CD14-positive monocyte (primary cell): ENCODE data around the gene ELOB. TPM values are rescaled to one million over a fixed set of nuclear protein-coding genes. Genes with fewer than 3 reads are reported as not detected.

Experiments used
- DNase-seq, 3 donors: peaks; one replicate each; pipeline ENCODE4 v3.0.0-alpha.2; 2011 to 2022
- H2AFZ ChIP-seq: 2 replicates; pipeline ENCODE4 v1.6.0; 2012; ENCODE audit warnings: mild to moderate bottlenecking, low read depth, low read length, inconsistent platforms; ENCODE audit not compliant: insufficient read depth, poor library complexity, severe bottlenecking
- H3K27ac ChIP-seq, 2 donors: 1 replicate in 1 of 2; 2 replicates in 1 of 2; pipeline ENCODE4 v1.5.1; 2012 to 2013; ENCODE audit warnings: low read length in 2 of 2, control low read depth in 1 of 2, inconsistent platforms in 1 of 2, low read depth in 1 of 2, mild to moderate bottlenecking in 1 of 2
- H3K27me3 ChIP-seq, 2 donors: one replicate each; pipeline versions ENCODE4 v1.6.0 to v1.6.1; 2011 to 2013; ENCODE audit warnings: low read length in 2 of 2; ENCODE audit not compliant: control insufficient read depth in 2 of 2, insufficient read depth in 2 of 2
- H3K36me3 ChIP-seq, 2 donors: replicated peaks in 1 of 2; 1 replicate in 1 of 2; 2 replicates in 1 of 2; pipeline versions ENCODE4 v1.5.1 to v1.6.1; 2012 to 2013; ENCODE audit warnings: low read length in 2 of 2, control low read depth in 1 of 2, inconsistent platforms in 1 of 2, mild to moderate bottlenecking in 1 of 2; ENCODE audit not compliant: insufficient read depth in 2 of 2, control insufficient read depth in 1 of 2
- H3K4me1 ChIP-seq, 2 donors: 1 replicate in 1 of 2; 2 replicates in 1 of 2; pipeline versions ENCODE4 v1.5.1 to v1.6.1; 2012 to 2013; ENCODE audit warnings: low read length in 2 of 2, control low read depth in 1 of 2, inconsistent platforms in 1 of 2, mild to moderate bottlenecking in 1 of 2, moderate library complexity in 1 of 2; ENCODE audit not compliant: insufficient read depth in 2 of 2, control insufficient read depth in 1 of 2
- H3K4me2 ChIP-seq: replicated peaks from 2 replicates; pipeline ENCODE3; 2012; ENCODE audit warnings: low read length, moderate library complexity, mild to moderate bottlenecking; ENCODE audit not compliant: poor library complexity, severe bottlenecking; ENCODE audit errors: extremely low read depth
- H3K4me3 ChIP-seq, 3 experiments: fragments of 200-600 bp in 1 of 3; sonication (generic) in 1 of 3; replicated peaks in 1 of 3; 1 replicate in 2 of 3; 2 replicates in 1 of 3; pipeline ENCODE4 v1.5.1; 2011 to 2013; ENCODE audit warnings: low read length in 3 of 3, mild to moderate bottlenecking in 3 of 3, control low read depth in 2 of 3, low read depth in 2 of 3, inconsistent platforms in 1 of 3, moderate library complexity in 1 of 3
- H3K79me2 ChIP-seq: 2 replicates; pipeline ENCODE4 v1.6.0; 2012; ENCODE audit warnings: mild to moderate bottlenecking, control low read depth, inconsistent platforms, low read length, moderate library complexity; ENCODE audit not compliant: insufficient read depth
- H3K9ac ChIP-seq: 2 replicates; pipeline ENCODE4 v1.6.0; 2017; ENCODE audit warnings: low read length, mild to moderate bottlenecking; ENCODE audit not compliant: insufficient read depth, poor library complexity, severe bottlenecking
- H3K9me3 ChIP-seq, 2 donors: replicated peaks in 1 of 2; 1 replicate in 1 of 2; 2 replicates in 1 of 2; pipeline versions ENCODE4 v1.5.1 to v1.6.1; 2012 to 2013; ENCODE audit warnings: low read length in 2 of 2, control low read depth in 1 of 2; ENCODE audit not compliant: control insufficient read depth in 1 of 2, insufficient read depth in 1 of 2
- H4K20me1 ChIP-seq: 2 replicates; pipeline ENCODE4 v1.6.0; 2012; ENCODE audit warnings: mild to moderate bottlenecking, low read length, control low read depth, moderate library complexity; ENCODE audit not compliant: insufficient read depth
- H3K27ac Mint-ChIP-seq, 7 donors: one replicate each; pipeline ENCODE4 v1.8.0; 2020; ENCODE audit warnings: mild to moderate bottlenecking in 7 of 7, mixed read lengths in 7 of 7, moderate library complexity in 6 of 7, inconsistent platforms in 2 of 7
- H3K27me3 Mint-ChIP-seq, 3 donors: one replicate each; pipeline ENCODE4 v1.8.0; 2021 to 2022; ENCODE audit warnings: low read depth in 3 of 3, mild to moderate bottlenecking in 3 of 3, mixed read lengths in 3 of 3, moderate library complexity in 3 of 3, inconsistent platforms in 1 of 3
- H3K36me3 Mint-ChIP-seq, 2 donors: one replicate each; pipeline ENCODE4 v1.8.0; 2020; ENCODE audit warnings: mixed read lengths in 2 of 2, inconsistent platforms in 1 of 2, mild to moderate bottlenecking in 1 of 2
- H3K4me1 Mint-ChIP-seq: one replicate; pipeline ENCODE4 v1.8.0; 2020; ENCODE audit warnings: mild to moderate bottlenecking, mixed read lengths
- H3K4me3 Mint-ChIP-seq, 2 donors: one replicate each; pipeline ENCODE4 v1.8.0; 2020; ENCODE audit warnings: mild to moderate bottlenecking in 2 of 2, mixed read lengths in 2 of 2, moderate library complexity in 1 of 2
- H3K9me3 Mint-ChIP-seq, 7 donors: one replicate each; pipeline ENCODE4 v1.8.0; 2020 to 2022; ENCODE audit warnings: mixed read lengths in 7 of 7, mild to moderate bottlenecking in 6 of 7, moderate library complexity in 6 of 7, inconsistent platforms in 2 of 7
- CTCF ChIP-seq: fragments of 200-600 bp; IDR thresholded peaks from one replicate; pipeline ENCODE4 v1.8.0; 2022; ENCODE audit warnings: antibody characterized with exemption, mild to moderate bottlenecking
- WGBS: methylation state at CpG from one replicate; pipeline ENCODE4 v1.1.5; 2013; ENCODE audit warnings: missing lambda C conversion rate; ENCODE audit not compliant: insufficient coverage; 5-methylcytosine and 5-hydroxymethylcytosine counted together
- intact Hi-C, 2 donors: fragments of 100-400 bp; cut with micrococcal nuclease; formaldehyde crosslinking; loops; one replicate each; pipeline versions ENCODE4 v1.15.0 to v1.15.1; 2023
- polyA plus RNA-seq, 3 donors: library from polyadenylated mRNA; depleted of rRNA in 1 of 3; unstranded in 2 of 3; stranded (reverse) in 1 of 3; fragments of 300-500 nt in 2 of 3; fragments of >200 nt in 1 of 3; fragmentation: Illumina TruSeq in 2 of 3; gene quantifications; 1 replicate in 2 of 3; 2 replicates in 1 of 3; pipeline ENCODE4 v1.2.3, GENCODE V29; 2012 to 2021

Gene ELOB
- polyA plus RNA-seq, 3 donors = 150 to 405 (median 363) TPM

DNA sequence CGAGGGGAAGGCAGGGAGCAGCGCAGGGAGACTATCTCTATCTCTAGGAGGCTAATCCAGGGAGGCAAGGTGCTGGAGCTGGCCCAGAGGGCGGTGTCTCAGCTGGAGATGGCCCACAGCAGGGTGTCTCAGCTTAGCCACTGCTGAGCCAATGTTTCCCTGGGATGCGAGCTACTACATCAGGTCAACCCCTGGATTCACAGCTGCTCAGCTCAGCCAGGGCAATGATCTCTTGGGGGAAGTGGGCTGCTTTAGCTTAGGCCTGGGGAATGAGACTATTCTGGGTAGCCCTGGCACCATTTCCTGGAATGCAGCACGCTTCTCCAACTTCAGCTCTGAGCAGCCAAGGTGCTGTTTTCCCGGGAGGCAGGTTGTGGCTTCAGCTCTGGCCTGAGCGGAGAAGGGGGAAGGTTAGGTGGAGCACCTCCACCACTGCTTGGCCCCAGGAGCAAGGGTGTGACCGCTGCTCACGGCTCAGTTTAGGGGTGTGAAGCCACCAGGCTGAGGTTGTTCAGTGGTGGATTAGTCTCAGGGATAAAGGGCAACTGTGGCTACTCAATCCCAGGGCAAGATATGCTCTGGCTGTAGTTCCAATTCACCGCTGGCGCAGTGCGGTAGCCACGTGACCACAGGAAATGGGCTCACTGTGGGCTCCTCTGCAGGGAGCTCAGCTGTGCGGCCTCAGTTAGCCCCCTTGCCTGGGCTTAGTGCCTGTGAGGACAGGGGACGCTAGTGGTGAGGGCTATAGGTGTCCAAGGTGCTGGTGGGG lies 34.8 kb upstream of the ELOB start:
- H3K9me3 Mint-ChIP-seq = peaks cover 0 to 7% (median 0%) of the 10 kb centered on the region in 7 donors
- 82% methylated on average over 13 of the region's 15 CpGs for WGBS
- H3K36me3 ChIP-seq = no peaks in the 10 kb centered on the region
- H4K20me1 ChIP-seq = no peaks in the 10 kb centered on the region
- no peak overlapping the region for H3K4me3 Mint-ChIP-seq
- H3K27me3 ChIP-seq = peaks cover 0 to 5% of the 10 kb centered on the region in 2 donors
- intact Hi-C loops = no loop called here
- H3K9me3 ChIP-seq = no peaks in the 10 kb centered on the region
- no peak overlapping the region for H3K4me2 ChIP-seq
- no peak overlapping the region for H2AFZ ChIP-seq
- H3K9ac ChIP-seq = no peak overlapping the region
- H3K27ac Mint-ChIP-seq = peak overlapping the region in 1 of 7 donors; percentile 74
- H3K36me3 Mint-ChIP-seq = no peaks in the 10 kb centered on the region
- H3K79me2 ChIP-seq = no peaks in the 10 kb centered on the region
- H3K4me1 Mint-ChIP-seq = peaks cover 8% of the 10 kb centered on the region
- H3K4me3 ChIP-seq = no peak overlapping the region
- peaks cover 13 to 30% (median 14%) of the 10 kb centered on the region in 3 donors for H3K27me3 Mint-ChIP-seq
- peaks cover 5 to 12% of the 10 kb centered on the region in 2 donors for H3K4me1 ChIP-seq
- no peak for DNase-seq
- no peak overlapping the region for H3K27ac ChIP-seq
- TF ChIP-seq CTCF = no peak

- H3K36me3 Mint-ChIP-seq = no peaks in the 10 kb centered on the region
- Histone ChIP-seq H4K20me1 (no peaks in the 10 kb centered on the region), H3K4me1 (peaks cover 5 to 6% of the 10 kb centered on the region in 2 donors), H3K27ac (no peak overlapping the region), H3K4me2 (no peak overlapping the region), H3K27me3 (peaks cover 0 to 5% of the 10 kb centered on the region in 2 donors), H3K4me3 (no peak overlapping the region), H2AFZ (no peak overlapping the region), H3K36me3 (no peaks in the 10 kb centered on the region), H3K79me2 (no peaks in the 10 kb centered on the region), H3K9me3 (no peaks in the 10 kb centered on the region), H3K9ac (no peak overlapping the region)
- H3K27me3 Mint-ChIP-seq = peaks cover 11 to 27% (median 14%) of the 10 kb centered on the region in 3 donors
- DNase-seq = no peak
- peaks cover 0 to 9% (median 0%) of the 10 kb centered on the region in 7 donors for H3K9me3 Mint-ChIP-seq
- no peak for TF ChIP-seq CTCF
- no peak overlapping the region for H3K27ac Mint-ChIP-seq
- 76% methylated on average over 6 of the region's 6 CpGs for WGBS
- H3K4me3 Mint-ChIP-seq = no peak overlapping the region
- intact Hi-C loops = no loop called here
- H3K4me1 Mint-ChIP-seq = peaks cover 3% of the 10 kb centered on the region
These were observed 33.6 kb upstream of the ELOB start for GRCh38 chr16:2810651-2811050.
